Mesothelial cell of epicardium (in vitro differentiated cells): ENCODE data around the gene MSGN1. TPM values are rescaled to one million over a fixed set of nuclear protein-coding genes. Genes with fewer than 3 reads are reported as not detected.

Source experiments
- DNase-seq, 2 experiments: peaks; one replicate each; pipeline ENCODE4 v3.0.0; 2021; ENCODE audit warnings: low spot score in 2 of 2; ENCODE audit not compliant: unreplicated experiment in 2 of 2
- H3K27ac Mint-ChIP-seq: 2 replicates; pipeline ENCODE4 v1.8.0; 2021; ENCODE audit warnings: mixed read lengths
- H3K27me3 Mint-ChIP-seq: 2 replicates; pipeline ENCODE4 v1.8.0; 2021; ENCODE audit warnings: low read depth, mixed read lengths
- H3K36me3 Mint-ChIP-seq: 2 replicates; pipeline ENCODE4 v1.8.0; 2021; ENCODE audit warnings: mixed read lengths
- H3K4me1 Mint-ChIP-seq: 2 replicates; pipeline ENCODE4 v1.8.0; 2021; ENCODE audit warnings: mixed read lengths
- H3K4me3 Mint-ChIP-seq: 2 replicates; pipeline ENCODE4 v1.8.0; 2021; ENCODE audit warnings: mild to moderate bottlenecking, moderate library complexity, mixed read lengths
- H3K9me3 Mint-ChIP-seq: 2 replicates; pipeline ENCODE4 v1.8.0; 2021; ENCODE audit warnings: mixed read lengths
- CTCF ChIP-seq: fragments of 200-600 bp; sonication (generic); IDR thresholded peaks from one replicate; pipeline ENCODE4 v1.5.0; 2021; ENCODE audit warnings: antibody characterized with exemption; ENCODE audit not compliant: unreplicated experiment
- total RNA-seq: library from RNA; stranded (reverse); gene quantifications from 3 replicates; pipeline ENCODE4 v1.2.1, GENCODE V29; 2021

MSGN1 gene
- total RNA-seq, 1 donor from 2014 or later = not detected

- H3K27me3 Mint-ChIP-seq = no peaks in the 10 kb centered on the region
Measured at GRCh38 chr2:17781482-17781881, 34.8 kb upstream of the MSGN1 start.

GRCh38 chr2:17786727-17787126 lies 29.5 kb upstream of the MSGN1 start:
- TF ChIP-seq CTCF = no peak
- Mint-ChIP-seq H3K9me3 (peaks cover 12% of the 10 kb centered on the region), H3K4me3 (no peak overlapping the region), H3K27ac (no peak overlapping the region), H3K36me3 (peaks cover 14% of the 10 kb centered on the region), H3K27me3 (peaks cover 5% of the 10 kb centered on the region), H3K4me1 (peaks cover 21% of the 10 kb centered on the region)
- DNase-seq = no peak

More at GRCh38 chr2:17781482-17781881, 34.8 kb upstream of the MSGN1 start:
- no peak for DNase-seq
- no peak overlapping the region for H3K27ac Mint-ChIP-seq
- no peaks in the 10 kb centered on the region for H3K4me1 Mint-ChIP-seq
- no peak for TF ChIP-seq CTCF
- H3K36me3 Mint-ChIP-seq = peaks cover 29% of the 10 kb centered on the region
- H3K4me3 Mint-ChIP-seq = no peak overlapping the region
- H3K9me3 Mint-ChIP-seq = peaks cover 12% of the 10 kb centered on the region

DNA sequence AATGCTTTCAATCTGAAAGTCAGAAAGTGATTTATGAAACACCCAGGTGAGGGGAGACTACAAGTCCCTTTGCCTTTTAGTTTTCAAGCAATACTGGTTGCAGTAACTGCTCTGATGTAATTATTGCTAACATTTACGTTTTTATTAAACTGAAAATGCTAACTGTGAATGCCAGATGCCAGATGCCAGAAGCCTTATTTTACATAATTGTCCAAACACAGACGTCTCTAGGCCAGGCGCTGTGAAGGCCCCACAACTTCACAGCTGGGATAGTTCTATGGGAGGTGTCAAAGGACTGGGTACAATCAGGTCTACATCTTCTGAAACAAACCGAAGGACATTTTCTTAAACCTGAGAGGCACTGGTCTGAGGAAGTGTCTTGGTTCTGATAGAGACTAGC lies 27.5 kb upstream of the MSGN1 start:
- Mint-ChIP-seq H3K36me3 (peaks cover 3% of the 10 kb centered on the region), H3K27ac (no peak overlapping the region), H3K4me1 (peaks cover 27% of the 10 kb centered on the region), H3K4me3 (no peak overlapping the region), H3K9me3 (peaks cover 6% of the 10 kb centered on the region), H3K27me3 (peaks cover 5% of the 10 kb centered on the region)
- TF ChIP-seq CTCF = no peak
- DNase-seq = no peak

DNA sequence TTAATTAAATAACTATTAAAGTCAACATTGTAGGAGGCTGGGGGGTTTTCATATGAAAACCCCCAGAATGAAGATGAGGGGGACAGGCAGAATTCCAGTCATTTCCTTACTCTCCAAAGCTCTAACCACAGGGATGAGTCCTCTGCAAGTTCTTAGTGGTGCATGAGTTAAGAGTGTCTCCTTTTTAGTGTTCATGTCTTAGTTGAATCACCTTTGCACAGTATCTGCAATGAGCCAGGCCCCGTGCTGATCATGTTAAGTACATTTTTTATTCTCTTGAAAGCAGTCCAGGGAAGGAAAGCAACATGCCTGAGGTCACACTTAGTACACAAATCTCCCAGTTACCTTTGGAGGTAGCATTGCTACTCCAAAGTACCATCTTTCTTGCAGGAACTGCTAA lies 25.7 kb upstream of the MSGN1 start:
- peaks cover 10% of the 10 kb centered on the region for H3K27me3 Mint-ChIP-seq
- peaks cover 27% of the 10 kb centered on the region for H3K4me1 Mint-ChIP-seq
- H3K4me3 Mint-ChIP-seq = no peak overlapping the region
- H3K9me3 Mint-ChIP-seq = no peaks in the 10 kb centered on the region
- no peak for DNase-seq
- H3K27ac Mint-ChIP-seq = no peak overlapping the region
- H3K36me3 Mint-ChIP-seq = no peaks in the 10 kb centered on the region
- TF ChIP-seq CTCF = no peak

- TF ChIP-seq CTCF = no peak
- no peak overlapping the region for H3K4me3 Mint-ChIP-seq
- H3K27me3 Mint-ChIP-seq = peaks cover 11% of the 10 kb centered on the region
- peak overlapping the region; percentile 21 for H3K27ac Mint-ChIP-seq
- H3K36me3 Mint-ChIP-seq = no peaks in the 10 kb centered on the region
- DNase-seq = no peak
- H3K4me1 Mint-ChIP-seq = peaks cover 27% of the 10 kb centered on the region
- no peaks in the 10 kb centered on the region for H3K9me3 Mint-ChIP-seq
Measured at GRCh38 chr2:17791121-17791816, 25.0 kb upstream of the MSGN1 start.

GRCh38 chr2:17791817-17792130 lies 24.5 kb upstream of the MSGN1 start:
- no peak for TF ChIP-seq CTCF
- peaks cover 27% of the 10 kb centered on the region for H3K4me1 Mint-ChIP-seq
- no peaks in the 10 kb centered on the region for H3K9me3 Mint-ChIP-seq
- no peak for DNase-seq
- H3K36me3 Mint-ChIP-seq = no peaks in the 10 kb centered on the region
- H3K27ac Mint-ChIP-seq = no peak overlapping the region
- peaks cover 13% of the 10 kb centered on the region for H3K27me3 Mint-ChIP-seq
- no peak overlapping the region for H3K4me3 Mint-ChIP-seq
